WTC11 (cell line): ENCODE results near the gene P4HB. TPM values are rescaled to one million over a fixed set of nuclear protein-coding genes. Genes with fewer than 3 reads are reported as not detected.

Experiments
- ATAC-seq: fragments of 200-7000 bp; cut with Tn5 transposase; 2 replicates; pipeline ENCODE4 v1.10.0; 2021; ENCODE audit warnings: mild to moderate bottlenecking, moderate library complexity
- CTCF ChIA-PET: fragments of 300-600 bp; sonication (Branson Sonifier 250); formaldehyde crosslinking; loops from one replicate; lab custom pipeline; 2021; ENCODE audit warnings: antibody characterized with exemption; lab: Charles Lee
- POLR2A ChIA-PET: fragments of 350-600 bp; sonication (Branson Sonifier 250); formaldehyde crosslinking; loops from one replicate; lab custom pipeline; 2021; ENCODE audit warnings: antibody characterized with exemption; lab: Charles Lee
- DNase-seq: peaks from one replicate; pipeline ENCODE4 v3.0.0; 2021; ENCODE audit warnings: low spot score
- H3K27ac Mint-ChIP-seq: 2 replicates; pipeline ENCODE4 v1.8.0; 2021; ENCODE audit warnings: mixed read lengths
- H3K27me3 Mint-ChIP-seq: 2 replicates; pipeline ENCODE4 v1.8.0; 2021; ENCODE audit warnings: low read depth, mild to moderate bottlenecking, moderate library complexity, mixed read lengths
- H3K36me3 Mint-ChIP-seq: 2 replicates; pipeline ENCODE4 v1.8.0; 2021; ENCODE audit warnings: mixed read lengths
- H3K4me1 Mint-ChIP-seq: 2 replicates; pipeline ENCODE4 v1.8.0; 2022; ENCODE audit warnings: mixed read lengths
- H3K4me3 Mint-ChIP-seq: 2 replicates; pipeline ENCODE4 v1.8.0; 2021; ENCODE audit warnings: mild to moderate bottlenecking, moderate library complexity, mixed read lengths
- H3K9me3 Mint-ChIP-seq: 2 replicates; pipeline ENCODE4 v1.8.0; 2021; ENCODE audit warnings: mixed read lengths
- ATF3 ChIP-seq: sonication (generic); formaldehyde crosslinking; conservative IDR thresholded peaks from 2 replicates; pipeline ENCODE4 v1.8.1; 2022; ENCODE audit warnings: mild to moderate bottlenecking, missing genetic modification reagents
- E2F4 ChIP-seq: sonication (generic); formaldehyde crosslinking; IDR thresholded peaks from 2 replicates; pipeline ENCODE4 v1.8.1; 2022; ENCODE audit warnings: low read depth, mild to moderate bottlenecking, moderate library complexity, missing genetic modification reagents, borderline replicate concordance
- EMX1 ChIP-seq: fragments of 250-450 bp; sonication (Bioruptor Pico); IDR thresholded peaks from 2 replicates; pipeline ENCODE4 v1.8.0; 2021; ENCODE audit warnings: mild to moderate bottlenecking
- ERG ChIP-seq: fragments of 250-450 bp; sonication (Bioruptor Pico); IDR thresholded peaks from 2 replicates; pipeline ENCODE4 v1.8.0; 2021; ENCODE audit warnings: mild to moderate bottlenecking
- ETV6 ChIP-seq: sonication (generic); formaldehyde crosslinking; IDR thresholded peaks from 2 replicates; pipeline ENCODE4 v1.8.1; 2022; ENCODE audit warnings: mild to moderate bottlenecking, missing genetic modification reagents
- FOXJ3 ChIP-seq: sonication (generic); formaldehyde crosslinking; IDR thresholded peaks from 2 replicates; pipeline ENCODE4 v1.9.0; 2021; ENCODE audit warnings: missing genetic modification reagents, mild to moderate bottlenecking, borderline replicate concordance
- HMGXB4 ChIP-seq: sonication (generic); formaldehyde crosslinking; IDR thresholded peaks from 2 replicates; pipeline ENCODE4 v1.8.1; 2023; ENCODE audit warnings: mild to moderate bottlenecking, moderate library complexity, missing genetic modification reagents
- KAT7 ChIP-seq: sonication (generic); formaldehyde crosslinking; IDR thresholded peaks from 2 replicates; pipeline ENCODE4 v1.8.1; 2023; ENCODE audit warnings: missing genetic modification reagents, mild to moderate bottlenecking, borderline replicate concordance
- MAX ChIP-seq: sonication (generic); formaldehyde crosslinking; IDR thresholded peaks from 2 replicates; pipeline ENCODE4 v1.8.0; 2022; ENCODE audit warnings: mild to moderate bottlenecking, missing genetic modification reagents
- NFATC4 ChIP-seq: fragments of 250-450 bp; sonication (Bioruptor Pico); IDR thresholded peaks from 2 replicates; pipeline ENCODE4 v1.9.0; 2021; ENCODE audit warnings: mild to moderate bottlenecking
- NR1H2 ChIP-seq: sonication (generic); formaldehyde crosslinking; IDR thresholded peaks from 2 replicates; pipeline ENCODE4 v1.9.0; 2021; ENCODE audit warnings: mild to moderate bottlenecking, moderate library complexity, missing genetic modification reagents
- OVOL2 ChIP-seq: fragments of 250-450 bp; sonication (Bioruptor Pico); IDR thresholded peaks from 2 replicates; pipeline ENCODE4 v1.9.0; 2021; ENCODE audit warnings: mild to moderate bottlenecking, borderline replicate concordance
- PRDM15 ChIP-seq: sonication (generic); formaldehyde crosslinking; IDR thresholded peaks from 2 replicates; pipeline ENCODE4 v1.8.0; 2022; ENCODE audit warnings: missing genetic modification reagents
- PREB ChIP-seq: sonication (generic); formaldehyde crosslinking; IDR thresholded peaks from 2 replicates; pipeline ENCODE4 v1.8.1; 2022; ENCODE audit warnings: mild to moderate bottlenecking, missing genetic modification reagents, moderate library complexity, borderline replicate concordance
- PRRX2 ChIP-seq: fragments of 250-450 bp; sonication (Bioruptor Pico); IDR thresholded peaks from 2 replicates; pipeline ENCODE4 v1.8.0; 2021; ENCODE audit warnings: mild to moderate bottlenecking
- RELA ChIP-seq: sonication (generic); formaldehyde crosslinking; IDR thresholded peaks from 2 replicates; pipeline ENCODE4 v1.8.1; 2022; ENCODE audit warnings: missing genetic modification reagents, mild to moderate bottlenecking, borderline replicate concordance
- TEAD4 ChIP-seq: sonication (generic); formaldehyde crosslinking; IDR thresholded peaks from 2 replicates; pipeline ENCODE4 v1.8.0; 2022; ENCODE audit warnings: mild to moderate bottlenecking, missing genetic modification reagents
- TP53 ChIP-seq: sonication (generic); formaldehyde crosslinking; IDR thresholded peaks from 2 replicates; pipeline ENCODE4 v1.8.1; 2023; ENCODE audit warnings: mild to moderate bottlenecking, missing genetic modification reagents
- USF1 ChIP-seq: sonication (generic); formaldehyde crosslinking; IDR thresholded peaks from 2 replicates; pipeline ENCODE4 v1.8.0; 2022; ENCODE audit warnings: mild to moderate bottlenecking, missing genetic modification reagents
- USF2 ChIP-seq: sonication (generic); formaldehyde crosslinking; IDR thresholded peaks from 2 replicates; pipeline ENCODE4 v1.8.1; 2023; ENCODE audit warnings: mild to moderate bottlenecking, missing genetic modification reagents, moderate library complexity
- ZMAT4 ChIP-seq: fragments of 250-450 bp; sonication (Bioruptor Pico); IDR thresholded peaks from 2 replicates; pipeline ENCODE4 v1.9.0; 2021; ENCODE audit warnings: mild to moderate bottlenecking
- ZNF396 ChIP-seq: fragments of 250-450 bp; sonication (Bioruptor Pico); IDR thresholded peaks from 2 replicates; pipeline ENCODE4 v1.8.0; 2021; ENCODE audit warnings: mild to moderate bottlenecking, moderate library complexity, borderline replicate concordance
- ZNF671 ChIP-seq: fragments of 250-450 bp; sonication (Bioruptor Pico); IDR thresholded peaks from 2 replicates; pipeline ENCODE4 v1.8.0; 2021; ENCODE audit warnings: mild to moderate bottlenecking
- total RNA-seq: library from RNA; stranded (reverse); gene quantifications from 3 replicates; pipeline ENCODE4 v1.2.3, GENCODE V29; 2021

Gene P4HB
- total RNA-seq, 1 experiment from 2014 or later = 380 TPM

GRCh38 chr17:81884520-81884919, 24.2 kb upstream of the P4HB start (continued):
- TF ChIP-seq MAX (CRISPR knock-in tag) (no peak), ATF3 (no peak), PRRX2 (CRISPR knock-in tag) (no peak), ETV6 (CRISPR knock-in tag) (no peak), PRDM15 (CRISPR knock-in tag) (no peak), ERG (CRISPR knock-in tag) (no peak)

GRCh38 chr17:81879121-81879520, 18.8 kb upstream of the P4HB start:
- ATAC-seq (no peak), DNase-seq (no peak)
- Mint-ChIP-seq H3K36me3 (peaks cover 25% of the 10 kb centered on the region), H3K27me3 (no peaks in the 10 kb centered on the region), H3K4me3 (no peak overlapping the region), H3K27ac (peak overlapping the region; percentile 32; the same call in 1 of the 2 replicates), H3K4me1 (no peaks in the 10 kb centered on the region), H3K9me3 (no peaks in the 10 kb centered on the region)
- TF ChIP-seq TP53 = no peak
- no peak for TF ChIP-seq USF2 (CRISPR knock-in tag)
- no peak for TF ChIP-seq FOXJ3 (CRISPR knock-in tag)
- TF ChIP-seq ZMAT4 (CRISPR knock-in tag) = no peak
- POLR2A ChIA-PET = interaction anchor here (0.6 kb wide), 1 partner anchor 48 kb away, joined by 3 read pairs; no protein-coding TSS in a partner anchor
- CTCF ChIA-PET = no interaction called here

GRCh38 chr17:81878294-81878693, 18.0 kb upstream of the P4HB start:
- no peak overlapping the region for H3K4me3 Mint-ChIP-seq
- no peaks in the 10 kb centered on the region for H3K4me1 Mint-ChIP-seq
- H3K36me3 Mint-ChIP-seq = peaks cover 22% of the 10 kb centered on the region
- CTCF ChIA-PET = no interaction called here
- POLR2A ChIA-PET = no interaction called here
- no peak for ATAC-seq
- no peaks in the 10 kb centered on the region for H3K27me3 Mint-ChIP-seq
- H3K9me3 Mint-ChIP-seq = no peaks in the 10 kb centered on the region
- no peak overlapping the region for H3K27ac Mint-ChIP-seq
- DNase-seq = no peak
- no peak for TF ChIP-seq ZNF671
- no peak for TF ChIP-seq KAT7 (CRISPR knock-in tag)
- TF ChIP-seq PREB (CRISPR knock-in tag) = no peak
- TF ChIP-seq USF1 (CRISPR knock-in tag) = no peak
- TF ChIP-seq TEAD4 (CRISPR knock-in tag) = no peak
- no peak for TF ChIP-seq ZNF396 (CRISPR knock-in tag)
- no peak for TF ChIP-seq OVOL2 (CRISPR knock-in tag)
- no peak for TF ChIP-seq NR1H2 (CRISPR knock-in tag)
- no peak for TF ChIP-seq EMX1
- TF ChIP-seq NFATC4 (CRISPR knock-in tag) = no peak
- no peak for TF ChIP-seq HMGXB4
- no peak for TF ChIP-seq E2F4 (CRISPR knock-in tag)
- no peak for TF ChIP-seq RELA (CRISPR knock-in tag)
